ENCODE results near the gene LUC7L. TPM values are rescaled to one million over a fixed set of nuclear protein-coding genes. Genes with fewer than 3 reads are reported as not detected.

The LUC7L gene
- total RNA-seq, 4 donors from 2014 or later: 18.4 to 53.5 (median 31.1) TPM

- peak in 1 of 2 donors; percentile 72 for ATAC-seq
- H3K36me3 ChIP-seq: peaks cover 0 to 77% of the 10 kb centered on the region in 2 donors
- in situ Hi-C loops (cut with MboI; ENCODE audit: low sequenced_read_pairs in 4 of 4): no loop called here
These were observed 26.0 kb downstream of the LUC7L start for GRCh38 chr16:203246-203645.

GRCh38 chr16:200388-200787, 28.9 kb downstream of the LUC7L start:
- Histone ChIP-seq H3K9me3 (no peaks in the 10 kb centered on the region), H3K27me3 (no peaks in the 10 kb centered on the region), H3K27ac (no peak overlapping the region), H3K4me1 (no peaks in the 10 kb centered on the region), H3K4me3 (no peak overlapping the region), H3K36me3 (peaks cover 0 to 78% of the 10 kb centered on the region in 2 donors)
- intact Hi-C loops (cut with DNase I; ENCODE audit: low total_unique reads): no loop called here
- ATAC-seq (no peak), DNase-seq (no peak)
- TF ChIP-seq POLR2A (IDR thresholded peaks at IDR 0.05): no peak
- TF ChIP-seq CTCF (IDR thresholded peaks at IDR 0.05 in 4 of 5, conservative IDR thresholded peaks at IDR 0.05 in 1 of 5): no peak
- in situ Hi-C loops (cut with MboI; ENCODE audit: low sequenced_read_pairs in 4 of 4): no loop called here

More at GRCh38 chr16:203246-203645, 26.0 kb downstream of the LUC7L start:
- Histone ChIP-seq H3K27ac (no peak overlapping the region), H3K4me1 (peaks cover 0 to 6% of the 10 kb centered on the region in 2 donors), H3K4me3 (no peak overlapping the region), H3K9me3 (no peaks in the 10 kb centered on the region), H3K27me3 (no peaks in the 10 kb centered on the region)
- DNase-seq: no peak
- intact Hi-C loops (cut with DNase I; ENCODE audit: low total_unique reads): no loop called here
- TF ChIP-seq POLR2A (IDR thresholded peaks at IDR 0.05): no peak
- TF ChIP-seq CTCF (IDR thresholded peaks at IDR 0.05 in 4 of 5, conservative IDR thresholded peaks at IDR 0.05 in 1 of 5): no peak

GRCh38 chr16:194516-194915, 34.7 kb downstream of the LUC7L start:
- H3K36me3 ChIP-seq: peaks cover 8 to 98% of the 10 kb centered on the region in 2 donors
- H3K9me3 ChIP-seq: no peaks in the 10 kb centered on the region
- no peak overlapping the region for H3K4me3 ChIP-seq
- intact Hi-C loops (cut with DNase I; ENCODE audit: low total_unique reads): no loop called here
- H3K27ac ChIP-seq: no peak overlapping the region
- no peaks in the 10 kb centered on the region for H3K4me1 ChIP-seq
- TF ChIP-seq POLR2A (IDR thresholded peaks at IDR 0.05): no peak
- no peak for TF ChIP-seq CTCF (IDR thresholded peaks at IDR 0.05 in 4 of 5, conservative IDR thresholded peaks at IDR 0.05 in 1 of 5)
- in situ Hi-C loops (cut with MboI; ENCODE audit: low sequenced_read_pairs in 4 of 4): no loop called here
- DNase-seq (no peak), ATAC-seq (no peak)
- no peaks in the 10 kb centered on the region for H3K27me3 ChIP-seq

GRCh38 chr16:193441-193840, 35.8 kb downstream of the LUC7L start:
- Histone ChIP-seq H3K9me3 (no peaks in the 10 kb centered on the region), H3K36me3 (peaks cover 13 to 99% of the 10 kb centered on the region in 2 donors), H3K27ac (no peak overlapping the region), H3K4me3 (no peak overlapping the region), H3K27me3 (no peaks in the 10 kb centered on the region), H3K4me1 (no peaks in the 10 kb centered on the region)
- in situ Hi-C loops (cut with MboI; ENCODE audit: low sequenced_read_pairs in 4 of 4) (no loop called here), intact Hi-C loops (cut with DNase I; ENCODE audit: low total_unique reads) (no loop called here)
- DNase-seq: no peak
- ATAC-seq: no peak
- TF ChIP-seq POLR2A (IDR thresholded peaks at IDR 0.05) (no peak), CTCF (IDR thresholded peaks at IDR 0.05 in 4 of 5, conservative IDR thresholded peaks at IDR 0.05 in 1 of 5) (no peak)

GRCh38 chr16:192686-193085, 36.6 kb downstream of the LUC7L start:
- Histone ChIP-seq H3K36me3 (peaks cover 13 to 95% of the 10 kb centered on the region in 2 donors), H3K4me3 (no peak overlapping the region), H3K9me3 (no peaks in the 10 kb centered on the region), H3K4me1 (no peaks in the 10 kb centered on the region), H3K27ac (no peak overlapping the region), H3K27me3 (no peaks in the 10 kb centered on the region)
- in situ Hi-C loops (cut with MboI; ENCODE audit: low sequenced_read_pairs in 4 of 4): no loop called here
- DNase-seq: no peak
- TF ChIP-seq POLR2A (IDR thresholded peaks at IDR 0.05) (no peak), CTCF (IDR thresholded peaks at IDR 0.05 in 4 of 5, conservative IDR thresholded peaks at IDR 0.05 in 1 of 5) (no peak)
- intact Hi-C loops (cut with DNase I; ENCODE audit: low total_unique reads): no loop called here
- no peak for ATAC-seq

Measured in gastrocnemius medialis (tissue), 4 donors.